SU-DHL-6 (cell line): ENCODE results near the gene GOLPH3.
"Not testable (repeated sequence)": the region's sequence is repeated elsewhere in the genome, so short reads cannot be mapped to it uniquely, and the experiment has no call there.

Experiments
- H2AFZ ChIP-seq: fragments of 200-600 bp; sonication (generic); 2 replicates; pipeline ENCODE4 v1.6.1; 2014; ENCODE audit warnings: low read depth, mild to moderate bottlenecking, moderate library complexity, mixed read lengths, antibody characterized with exemption, low read length; ENCODE audit not compliant: severe bottlenecking
- H3F3A ChIP-seq: fragments of 200-600 bp; shearing (Covaris generic); 2 replicates; pipeline ENCODE4 v1.6.0; 2016; ENCODE audit warnings: antibody characterized with exemption, mild to moderate bottlenecking; ENCODE audit not compliant: insufficient read depth
- H3K27ac ChIP-seq: fragments of 200-600 bp; sonication (generic); 2 replicates; pipeline ENCODE4 v1.5.1; 2016; ENCODE audit warnings: low read depth, mild to moderate bottlenecking, low read length, moderate library complexity, mixed read lengths
- H3K27me3 ChIP-seq: fragments of 200-600 bp; sonication (generic), shearing (Covaris generic); 2 replicates; pipeline ENCODE4 v1.6.0; 2014; ENCODE audit warnings: mild to moderate bottlenecking, low read length
- H3K36me3 ChIP-seq: fragments of 200-600 bp; sonication (generic); 2 replicates; pipeline ENCODE4 v1.6.1; 2014; ENCODE audit warnings: mild to moderate bottlenecking, low read length, mixed read lengths
- H3K4me2 ChIP-seq: fragments of 300-600, 200-600 bp; shearing (Covaris generic), sonication (generic); 2 replicates; pipeline ENCODE4 v1.6.0; 2014; ENCODE audit warnings: low read length, low read depth, mild to moderate bottlenecking; ENCODE audit not compliant: poor library complexity, severe bottlenecking
- H3K4me3 ChIP-seq: fragments of 200-600 bp; sonication (generic); 2 replicates; pipeline ENCODE4 v1.5.1; 2014; ENCODE audit warnings: antibody characterized with exemption, low read length, mild to moderate bottlenecking, mixed read lengths; ENCODE audit not compliant: insufficient read depth, poor library complexity, severe bottlenecking
- H3K79me2 ChIP-seq: fragments of 200-600 bp; sonication (generic); 2 replicates; pipeline ENCODE4 v1.6.1; 2014; ENCODE audit warnings: mild to moderate bottlenecking, low read length, moderate library complexity; ENCODE audit not compliant: insufficient read depth
- H3K9ac ChIP-seq: fragments of 200-600 bp; sonication (generic); 2 replicates; pipeline ENCODE4 v1.7.0; 2014; ENCODE audit warnings: mild to moderate bottlenecking, low read length
- H3K9me2 ChIP-seq: fragments of 200-600 bp; sonication (generic); replicated peaks from 2 replicates; pipeline ENCODE4 v1.6.1; 2014; ENCODE audit warnings: low read length; ENCODE audit not compliant: insufficient read depth
- H3K9me3 ChIP-seq: fragments of 200-600 bp; sonication (generic); 2 replicates; pipeline ENCODE4 v1.6.1; 2014; ENCODE audit warnings: low read length, mixed read lengths; ENCODE audit not compliant: insufficient read depth
- H4K20me1 ChIP-seq: fragments of 200-600 bp; sonication (generic); 2 replicates; pipeline ENCODE4 v1.6.1; 2014; ENCODE audit warnings: low read depth, mild to moderate bottlenecking, antibody characterized with exemption, low read length, moderate library complexity, mixed read lengths
- EZH2phosphoT487 ChIP-seq: fragments of 200-600 bp; sonication (generic), shearing (Covaris generic); conservative IDR thresholded peaks from 2 replicates; pipeline ENCODE4 v1.6.1; 2018; ENCODE audit warnings: mild to moderate bottlenecking, antibody characterized with exemption, low read length, moderate library complexity, mixed read lengths
- TF ChIP-seq, protein P1 (sequence below): fragments of 200-600 bp; sonication (generic); IDR thresholded peaks from one replicate; pipeline ENCODE4 v1.5.1; 2017; ENCODE audit warnings: antibody characterized with exemption, mild to moderate bottlenecking, low read length, moderate library complexity; ENCODE audit not compliant: insufficient read depth, poor library complexity, severe bottlenecking

The GOLPH3 gene

DNA sequence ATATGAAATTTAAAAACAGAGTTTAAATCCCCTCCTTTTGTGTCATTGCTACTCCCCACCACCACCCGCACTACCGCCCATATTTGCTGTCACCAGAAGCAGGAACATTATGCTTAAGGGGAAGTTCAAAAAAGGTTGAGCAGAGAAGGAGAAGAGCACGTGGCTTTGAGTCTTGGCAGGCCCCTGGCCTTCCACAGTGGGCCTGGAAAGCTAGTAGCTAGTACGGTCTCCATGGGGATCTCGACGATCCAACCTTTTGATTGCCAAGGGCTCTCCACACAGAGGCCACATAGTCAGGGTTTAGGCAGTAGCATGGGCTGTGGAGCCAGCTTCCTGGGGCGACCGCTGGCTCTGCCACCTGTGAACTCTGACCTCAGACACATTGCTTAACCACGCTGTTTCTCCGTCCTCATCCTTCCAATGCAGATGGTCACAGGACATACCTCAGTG lies 90.1 kb downstream of the GOLPH3 start:
- Histone ChIP-seq H3K9ac (no peak overlapping the region), H4K20me1 (no peaks in the 10 kb centered on the region), H2AFZ (no peak overlapping the region), H3K4me2 (no peak overlapping the region), H3K9me3 (no peaks in the 10 kb centered on the region), H3K4me3 (no peak overlapping the region), H3K27ac (no peak overlapping the region), H3K9me2 (no peaks in the 10 kb centered on the region), H3K79me2 (no peaks in the 10 kb centered on the region), H3F3A (no peaks in the 10 kb centered on the region), H3K27me3 (no peaks in the 10 kb centered on the region), H3K36me3 (no peaks in the 10 kb centered on the region)
- TF ChIP-seq EZH2phosphoT487: no peak
- TF ChIP-seq, protein P1, sequence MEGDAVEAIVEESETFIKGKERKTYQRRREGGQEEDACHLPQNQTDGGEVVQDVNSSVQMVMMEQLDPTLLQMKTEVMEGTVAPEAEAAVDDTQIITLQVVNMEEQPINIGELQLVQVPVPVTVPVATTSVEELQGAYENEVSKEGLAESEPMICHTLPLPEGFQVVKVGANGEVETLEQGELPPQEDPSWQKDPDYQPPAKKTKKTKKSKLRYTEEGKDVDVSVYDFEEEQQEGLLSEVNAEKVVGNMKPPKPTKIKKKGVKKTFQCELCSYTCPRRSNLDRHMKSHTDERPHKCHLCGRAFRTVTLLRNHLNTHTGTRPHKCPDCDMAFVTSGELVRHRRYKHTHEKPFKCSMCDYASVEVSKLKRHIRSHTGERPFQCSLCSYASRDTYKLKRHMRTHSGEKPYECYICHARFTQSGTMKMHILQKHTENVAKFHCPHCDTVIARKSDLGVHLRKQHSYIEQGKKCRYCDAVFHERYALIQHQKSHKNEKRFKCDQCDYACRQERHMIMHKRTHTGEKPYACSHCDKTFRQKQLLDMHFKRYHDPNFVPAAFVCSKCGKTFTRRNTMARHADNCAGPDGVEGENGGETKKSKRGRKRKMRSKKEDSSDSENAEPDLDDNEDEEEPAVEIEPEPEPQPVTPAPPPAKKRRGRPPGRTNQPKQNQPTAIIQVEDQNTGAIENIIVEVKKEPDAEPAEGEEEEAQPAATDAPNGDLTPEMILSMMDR: no peak

DNA sequence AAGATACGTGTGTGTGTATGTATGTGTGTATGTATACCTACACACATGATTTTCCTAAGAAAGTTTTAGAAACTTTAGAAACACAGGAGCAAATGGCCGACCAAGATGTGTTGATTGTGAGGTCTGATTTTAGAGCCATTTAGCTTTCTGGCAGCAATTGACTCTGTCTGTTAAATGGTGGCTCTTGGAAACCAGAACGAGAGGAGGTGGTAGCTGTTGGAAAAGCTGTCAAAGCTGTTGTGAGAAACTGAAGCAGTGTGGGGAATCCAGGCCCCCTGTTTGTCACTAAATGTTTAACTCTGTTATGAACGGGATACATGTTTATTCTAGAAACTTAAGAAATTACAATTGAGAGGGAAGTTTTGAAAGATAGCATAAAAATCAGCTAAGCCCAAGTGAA lies 91.4 kb downstream of the GOLPH3 start:
- Histone ChIP-seq H3K9me2 (no peaks in the 10 kb centered on the region), H3K79me2 (no peaks in the 10 kb centered on the region), H3F3A (no peaks in the 10 kb centered on the region), H3K27me3 (no peaks in the 10 kb centered on the region), H3K27ac (no peak overlapping the region), H3K36me3 (no peaks in the 10 kb centered on the region), H3K9me3 (no peaks in the 10 kb centered on the region), H3K9ac (no peak overlapping the region), H2AFZ (no peak overlapping the region), H3K4me3 (no peak overlapping the region), H4K20me1 (no peaks in the 10 kb centered on the region), H3K4me2 (no peak overlapping the region)
- TF ChIP-seq, protein P1: no peak
- no peak for TF ChIP-seq EZH2phosphoT487

DNA sequence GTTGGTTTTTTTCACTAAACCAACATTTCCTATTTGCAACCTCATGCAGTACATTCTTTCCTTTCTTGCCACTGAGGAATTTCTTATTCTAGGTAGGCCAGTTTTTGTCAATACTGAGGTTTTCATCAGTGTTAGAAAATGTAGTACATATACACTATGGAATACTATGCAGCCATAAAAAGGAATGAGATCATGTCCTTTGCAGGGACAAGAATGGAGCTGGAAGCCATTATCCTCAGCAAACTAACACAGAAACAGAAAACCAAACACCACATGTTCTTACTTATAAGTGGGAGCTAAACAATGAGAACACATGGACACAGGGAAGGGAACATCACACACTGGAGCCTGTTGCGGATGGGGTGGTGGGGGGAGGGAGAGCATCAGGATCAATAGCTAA lies 93.6 kb downstream of the GOLPH3 start:
- H3K9me2 ChIP-seq, H3K27me3 ChIP-seq, H3K27ac ChIP-seq, H2AFZ ChIP-seq, H3K4me3 ChIP-seq, H3K79me2 ChIP-seq, H3K36me3 ChIP-seq, H3K9ac ChIP-seq, H4K20me1 ChIP-seq, H3K4me2 ChIP-seq, H3F3A ChIP-seq, H3K9me3 ChIP-seq: not testable (repeated sequence)

DNA sequence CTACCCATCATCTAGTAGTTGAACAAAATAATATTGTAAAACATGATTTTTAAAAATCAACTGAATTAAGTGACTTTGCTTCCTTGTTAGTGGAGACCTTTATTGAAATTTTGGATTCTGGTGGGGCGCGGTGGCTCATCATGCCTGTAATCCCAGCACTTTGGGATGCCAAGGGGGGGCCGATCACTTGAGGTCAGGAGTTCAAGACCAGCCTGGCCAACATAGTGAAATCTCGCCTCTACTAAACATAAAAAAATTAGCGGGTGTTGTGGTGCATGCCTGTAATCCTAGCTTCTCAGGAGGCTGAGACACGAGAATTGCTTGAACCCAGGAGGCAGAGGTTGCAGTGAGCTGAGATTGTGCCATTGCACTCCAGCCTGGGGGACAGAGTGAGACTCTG lies 95.3 kb downstream of the GOLPH3 start:
- H3K9ac ChIP-seq, H3K4me3 ChIP-seq, H3K4me2 ChIP-seq, H3K9me2 ChIP-seq, H3K27ac ChIP-seq, H4K20me1 ChIP-seq, H3K79me2 ChIP-seq, H2AFZ ChIP-seq, H3K27me3 ChIP-seq, H3F3A ChIP-seq, H3K9me3 ChIP-seq, H3K36me3 ChIP-seq: not testable (repeated sequence)
